Left colon (tissue), 2 donors: Measurements from ENCODE around the gene CD86. TPM values are rescaled to one million over a fixed set of nuclear protein-coding genes. Genes with fewer than 3 reads are reported as not detected.
"Not testable (repeated sequence)": the region's sequence is repeated elsewhere in the genome, so short reads cannot be mapped to it uniquely, and the experiment has no call there.

Experiments used
- ATAC-seq: fragments of 200-7000 bp; cut with Tn5 transposase; one replicate; pipeline ENCODE4 v1.9.1; 2020; ENCODE audit warnings: mild to moderate bottlenecking, moderate library complexity
- DNase-seq, 2 donors: peaks; one replicate each; pipeline ENCODE4 v3.0.0-alpha.2; 2020
- intact Hi-C, 2 donors: fragments of 100-400 bp; cut with DNase I in 1 of 2; cut with micrococcal nuclease in 1 of 2; formaldehyde crosslinking; loops; one replicate each; pipeline versions ENCODE4 v1.11.2 to v1.14.0; 2022; cut with DNase I, micrococcal nuclease
- long read RNA-seq: library from polyadenylated mRNA; unstranded; transcript quantifications from one replicate; pipeline ENCODE4 v2.0.0, GENCODE V29; 2021
- total RNA-seq, 2 donors: library from RNA; stranded (reverse); fragmentation: NEBNext Ultra II Directional; extraction: Animal tissue kit (Norgen Biotek cat#: 25700); gene quantifications; one replicate each; pipeline ENCODE4 v1.2.1, GENCODE V29; 2021
- donor health status: DM: no; HTN: no; CAD: no.
- donor health status: DM: yes; HTN: yes; CAD: no.

The CD86 gene
- 1 to 10 TPM; 1.7 to 6.0 TPM for total RNA-seq
- long read RNA-seq = 0 reads

- no peak for ATAC-seq
- intact Hi-C loops = no loop called here
- DNase-seq = no peak
These were observed at the start of gene CD86 for GRCh38 chr3:122055215-122055614. TSS of gene CD86 (plus strand) at chr3:122055362. CDS start at chr3:122055490, 128 bp downstream.

GRCh38 chr3:122006267-122006666 lies 48.9 kb upstream of the CD86 start:
- ATAC-seq = no peak
- intact Hi-C loops = no loop called here
- no peak for DNase-seq

GRCh38 chr3:122008166-122008565 lies 47.0 kb upstream of the CD86 start:
- no peak for ATAC-seq
- intact Hi-C loops = no loop called here
- no peak for DNase-seq

GRCh38 chr3:122010506-122010905 lies 44.7 kb upstream of the CD86 start:
- intact Hi-C loops = no loop called here
- ATAC-seq (no peak), DNase-seq (no peak)

- ATAC-seq = no peak
- DNase-seq = no peak
- intact Hi-C loops = no loop called here
These were observed 43.8 kb upstream of the CD86 start for GRCh38 chr3:122011396-122011795.

- ATAC-seq (no peak), DNase-seq (no peak)
- intact Hi-C loops = no loop called here
These were observed 42.3 kb upstream of the CD86 start for GRCh38 chr3:122012821-122013220.

- no peak for DNase-seq
- peak; percentile 97 for ATAC-seq
- intact Hi-C loops = no loop called here
These were observed 41.7 kb upstream of the CD86 start for GRCh38 chr3:122013448-122013925.

- no peak for ATAC-seq
- intact Hi-C loops = no loop called here
- no peak for DNase-seq
These were observed 40.4 kb upstream of the CD86 start for GRCh38 chr3:122014741-122015140.

- ATAC-seq (no peak), DNase-seq (no peak)
- intact Hi-C loops = no loop called here
These were observed 35.7 kb upstream of the CD86 start for GRCh38 chr3:122019493-122019892.

- no peak for DNase-seq
- intact Hi-C loops = no loop called here
- peak; percentile 73 for ATAC-seq
These were observed 34.1 kb upstream of the CD86 start for GRCh38 chr3:122021037-122021436.

- intact Hi-C loops = no loop called here
- DNase-seq (peak; percentile 75 to 84), ATAC-seq (peak; percentile 94)
These were observed 33.3 kb upstream of the CD86 start, which contains the start of gene ILDR1 for GRCh38 chr3:122021811-122022401. TSS of gene ILDR1 (minus strand) at chr3:122022247. CDS start at chr3:122022077, 170 bp downstream.

- ATAC-seq (no peak), DNase-seq (no peak)
- intact Hi-C loops = no loop called here
These were observed 31.7 kb upstream of the CD86 start for GRCh38 chr3:122023335-122023910.

- ATAC-seq (peak; percentile 14), DNase-seq (no peak)
- intact Hi-C loops = no loop called here
These were observed 30.4 kb upstream of the CD86 start for GRCh38 chr3:122024800-122025199.

- no peak for ATAC-seq
- no peak for DNase-seq
- intact Hi-C loops = no loop called here
These were observed 29.9 kb upstream of the CD86 start for GRCh38 chr3:122025296-122025695.

GRCh38 chr3:122030381-122031122 lies 24.6 kb upstream of the CD86 start:
- intact Hi-C loops = no loop called here
- no peak for ATAC-seq
- DNase-seq = no peak

- intact Hi-C loops = no loop called here
- DNase-seq (no peak), ATAC-seq (no peak)
These were observed 24.1 kb upstream of the CD86 start for GRCh38 chr3:122031123-122031468.

GRCh38 chr3:122032531-122032930 lies 22.6 kb upstream of the CD86 start:
- no peak for ATAC-seq
- DNase-seq = no peak
- intact Hi-C loops = no loop called here

GRCh38 chr3:122033023-122033422 lies 22.1 kb upstream of the CD86 start:
- intact Hi-C loops = no loop called here
- no peak for ATAC-seq
- DNase-seq = no peak

GRCh38 chr3:122047296-122047695 lies 7.9 kb upstream of the CD86 start:
- ATAC-seq, DNase-seq, intact Hi-C loops: not testable (repeated sequence)

- ATAC-seq, intact Hi-C loops, DNase-seq: not testable (repeated sequence)
These were observed 7.4 kb upstream of the CD86 start for GRCh38 chr3:122047773-122048172.
